ENCODE measurements around the gene PAK1.

DNA sequence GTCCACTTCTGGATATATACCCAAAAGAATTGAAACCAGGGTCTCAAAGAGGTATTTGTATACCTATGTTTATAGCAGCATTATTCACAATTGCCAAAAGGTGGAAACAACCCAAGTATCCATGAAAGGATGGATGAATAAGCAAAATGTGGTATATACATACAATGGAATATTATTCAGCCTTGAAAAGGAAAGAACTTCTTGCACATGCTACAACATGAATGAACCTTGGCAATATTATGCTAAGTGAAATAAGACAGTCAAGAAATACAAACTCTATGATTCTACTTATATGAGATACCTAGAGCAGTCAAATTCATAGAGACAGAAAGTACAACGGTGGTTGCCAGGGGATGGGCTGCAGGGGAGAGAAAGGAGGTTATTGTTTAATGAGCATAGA, 21.6 kb upstream of the PAK1 start:
- TF ChIP-seq, protein P1, sequence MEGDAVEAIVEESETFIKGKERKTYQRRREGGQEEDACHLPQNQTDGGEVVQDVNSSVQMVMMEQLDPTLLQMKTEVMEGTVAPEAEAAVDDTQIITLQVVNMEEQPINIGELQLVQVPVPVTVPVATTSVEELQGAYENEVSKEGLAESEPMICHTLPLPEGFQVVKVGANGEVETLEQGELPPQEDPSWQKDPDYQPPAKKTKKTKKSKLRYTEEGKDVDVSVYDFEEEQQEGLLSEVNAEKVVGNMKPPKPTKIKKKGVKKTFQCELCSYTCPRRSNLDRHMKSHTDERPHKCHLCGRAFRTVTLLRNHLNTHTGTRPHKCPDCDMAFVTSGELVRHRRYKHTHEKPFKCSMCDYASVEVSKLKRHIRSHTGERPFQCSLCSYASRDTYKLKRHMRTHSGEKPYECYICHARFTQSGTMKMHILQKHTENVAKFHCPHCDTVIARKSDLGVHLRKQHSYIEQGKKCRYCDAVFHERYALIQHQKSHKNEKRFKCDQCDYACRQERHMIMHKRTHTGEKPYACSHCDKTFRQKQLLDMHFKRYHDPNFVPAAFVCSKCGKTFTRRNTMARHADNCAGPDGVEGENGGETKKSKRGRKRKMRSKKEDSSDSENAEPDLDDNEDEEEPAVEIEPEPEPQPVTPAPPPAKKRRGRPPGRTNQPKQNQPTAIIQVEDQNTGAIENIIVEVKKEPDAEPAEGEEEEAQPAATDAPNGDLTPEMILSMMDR (IDR thresholded peaks at IDR 0.05): no peak
- TF ChIP-seq POLR2A (IDR thresholded peaks at IDR 0.05) (no peak), EP300 (IDR thresholded peaks at IDR 0.05) (no peak)
